Testis (tissue), 3 donors: ENCODE data around the gene DDRGK1. TPM values are rescaled to one million over a fixed set of nuclear protein-coding genes. Genes with fewer than 3 reads are reported as not detected.

Source experiments
- DNase-seq: peaks from one replicate; pipeline ENCODE4 v3.0.0-alpha.2; 2019
- H3K27ac ChIP-seq, 2 donors: fragments of 200-600 bp; sonication (generic); one replicate each; pipeline ENCODE4 v1.5.1; 2019
- H3K27me3 ChIP-seq: fragments of 200-600 bp; sonication (generic); one replicate; pipeline ENCODE4 v1.5.1; 2019
- H3K36me3 ChIP-seq: fragments of 200-600 bp; sonication (generic); one replicate; pipeline ENCODE4 v1.5.1; 2017; ENCODE audit warnings: low read depth; ENCODE audit errors: missing control alignments
- H3K4me1 ChIP-seq: fragments of 200-600 bp; sonication (generic); one replicate; pipeline ENCODE4 v1.5.1; 2019
- H3K4me3 ChIP-seq, 2 donors: fragments of 200-600 bp; sonication (generic); one replicate each; pipeline ENCODE4 v1.5.1; 2017 to 2019
- H3K9me3 ChIP-seq: fragments of 200-600 bp; sonication (generic); one replicate; pipeline ENCODE4 v1.5.1; 2017
- CTCF ChIP-seq, 3 experiments: fragments of 450-650 bp in 2 of 3; fragments of 200-600 bp in 1 of 3; sonication (generic) in 1 of 3; IDR thresholded peaks; one replicate each; pipeline ENCODE4 v1.5.1; 2016 to 2019; ENCODE audit warnings: antibody characterized with exemption in 3 of 3, mild to moderate bottlenecking in 2 of 3, moderate library complexity in 1 of 3
- POLR2A ChIP-seq: fragments of 450-650 bp; IDR thresholded peaks from one replicate; pipeline ENCODE4 v1.6.1; 2017; ENCODE audit warnings: antibody characterized with exemption, mild to moderate bottlenecking, moderate library complexity
- WGBS, 2 donors: methylation state at CpG; one replicate each; pipeline ENCODE4 v1.1.5; 2018; 5-methylcytosine and 5-hydroxymethylcytosine counted together
- intact Hi-C: fragments of 100-400 bp; cut with DNase I; formaldehyde crosslinking; loops from one replicate; pipeline ENCODE4 v1.15.1; 2023; ENCODE audit warnings: low total_unique reads
- polyA plus RNA-seq: library from polyadenylated mRNA; stranded (reverse); fragments of 350-450 nt; fragmentation: Illumina TruSeq; extraction: RNeasy Lipid Tissue Mini Kit (QIAGEN cat#74804); gene quantifications from one replicate; pipeline ENCODE4 v1.2.3, GENCODE V29; 2014; ENCODE audit warnings: low read depth, low replicate concordance; ENCODE audit not compliant: insufficient read depth
- total RNA-seq, 2 donors: library from RNA; depleted of rRNA; stranded (reverse); fragments of >200 nt; gene quantifications; one replicate each; pipeline ENCODE4 v1.2.3, GENCODE V29; 2016

The DDRGK1 gene
- total and polyA plus RNA-seq, 3 donors from 2014 or later: 57.2 to 93.8 (median 78.9) TPM

- Histone ChIP-seq H3K36me3 (no peaks in the 10 kb centered on the region), H3K27me3 (no peaks in the 10 kb centered on the region), H3K4me3 (no peak overlapping the region), H3K9me3 (no peaks in the 10 kb centered on the region), H3K27ac (no peak overlapping the region), H3K4me1 (no peaks in the 10 kb centered on the region)
- DNase-seq: no peak
- WGBS, 2 donors: 94% methylated on average over 7 to 8 of the region's 8 CpGs
- intact Hi-C loops: no loop called here
- no peak for TF ChIP-seq POLR2A
- TF ChIP-seq CTCF (IDR thresholded peaks at IDR 0.05): no peak
These were observed 20.4 kb upstream of the DDRGK1 start for GRCh38 chr20:3224681-3225421.

- no peak overlapping the region for H3K27ac ChIP-seq
- intact Hi-C loops: no loop called here
These were observed 19.7 kb upstream of the DDRGK1 start for GRCh38 chr20:3223994-3224680.

GRCh38 chr20:3223651-3223993, 19.1 kb upstream of the DDRGK1 start:
- H3K9me3 ChIP-seq: no peaks in the 10 kb centered on the region
- no peaks in the 10 kb centered on the region for H3K36me3 ChIP-seq
- no peak overlapping the region for H3K27ac ChIP-seq
- H3K4me3 ChIP-seq: no peak overlapping the region
- 87 to 94% methylated on average over 6 of the region's 6 CpGs for WGBS, 2 donors
- no peak for DNase-seq
- H3K4me1 ChIP-seq: no peaks in the 10 kb centered on the region
- H3K27me3 ChIP-seq: no peaks in the 10 kb centered on the region
- TF ChIP-seq POLR2A (no peak), CTCF (IDR thresholded peaks at IDR 0.05) (no peak)
- intact Hi-C loops: no loop called here

More at GRCh38 chr20:3223994-3224680, 19.7 kb upstream of the DDRGK1 start:
- Histone ChIP-seq H3K9me3 (no peaks in the 10 kb centered on the region), H3K4me3 (no peak overlapping the region), H3K4me1 (no peaks in the 10 kb centered on the region), H3K36me3 (no peaks in the 10 kb centered on the region), H3K27me3 (no peaks in the 10 kb centered on the region)
- WGBS, 2 donors: 80 to 91% methylated on average over 9 to 20 of the region's 20 CpGs
- no peak for DNase-seq
- no peak for TF ChIP-seq POLR2A
- TF ChIP-seq CTCF (IDR thresholded peaks at IDR 0.05): no peak

GRCh38 chr20:3222635-3223600, 18.4 kb upstream of the DDRGK1 start:
- Histone ChIP-seq H3K27ac (no peak overlapping the region), H3K27me3 (no peaks in the 10 kb centered on the region), H3K4me3 (no peak overlapping the region), H3K4me1 (no peaks in the 10 kb centered on the region), H3K36me3 (no peaks in the 10 kb centered on the region), H3K9me3 (no peaks in the 10 kb centered on the region)
- intact Hi-C loops: no loop called here
- no peak for TF ChIP-seq CTCF (IDR thresholded peaks at IDR 0.05)
- no peak for TF ChIP-seq POLR2A
- no peak for DNase-seq
- 80 to 84% methylated on average over 10 to 25 of the region's 25 CpGs for WGBS, 2 donors
